IMR-90 (cell line): ENCODE results near the gene C3. TPM values are rescaled to one million over a fixed set of nuclear protein-coding genes. Genes with fewer than 3 reads are reported as not detected.

Experiments
- ATAC-seq: fragments of 200-7000 bp; cut with Tn5 transposase; 2 replicates; pipeline ENCODE4 v1.9.1; 2020; ENCODE audit warnings: low read depth, mild to moderate bottlenecking, moderate library complexity
- BruUV-seq: library from RNA; stranded (reverse); fragments of 400-500 nt; replicated peaks from 2 replicates; lab custom pipeline; 2021; lab: Mats Ljungman, UMichigan
- CTCF ChIA-PET: fragments of 300-600 bp; formaldehyde crosslinking; extraction: SDS; loops from one replicate; lab custom pipeline; 2021; ENCODE audit warnings: antibody characterized with exemption; lab: Yijun Ruan, JAX
- POLR2A ChIA-PET: fragments of 300-600 bp; sonication (Branson Sonifier 250); formaldehyde crosslinking; loops from one replicate; lab custom pipeline; 2022; ENCODE audit warnings: antibody characterized with exemption; ENCODE audit not compliant: unreplicated experiment; lab: Charles Lee
- DNase-seq: peaks from one replicate; pipeline ENCODE4 v3.0.0; 2013
- H2AFZ ChIP-seq: replicated peaks from 2 replicates; pipeline ENCODE3; 2013; ENCODE audit warnings: low read length, mild to moderate bottlenecking; ENCODE audit not compliant: poor library complexity
- H2AK5ac ChIP-seq: 2 replicates; pipeline ENCODE4 v1.6.1; 2013; ENCODE audit warnings: low read depth, low read length, inconsistent platforms
- H2AK9ac ChIP-seq: replicated peaks from 2 replicates; pipeline ENCODE3; 2013; ENCODE audit warnings: mild to moderate bottlenecking, low read depth, low read length, moderate library complexity; ENCODE audit not compliant: poor library complexity
- H2BK120ac ChIP-seq: 2 replicates; pipeline ENCODE4 v1.6.1; 2013; ENCODE audit warnings: low read depth, low read length, inconsistent platforms
- H2BK15ac ChIP-seq: 3 replicates; pipeline ENCODE4 v1.6.1; 2013; ENCODE audit warnings: low read depth, low read length, inconsistent platforms
- H2BK20ac ChIP-seq: 2 replicates; pipeline ENCODE4 v1.6.1; 2013; ENCODE audit warnings: low read depth, mild to moderate bottlenecking, inconsistent platforms, low read length, moderate library complexity
- H2BK5ac ChIP-seq: 2 replicates; pipeline ENCODE4 v1.6.1; 2013; ENCODE audit warnings: mild to moderate bottlenecking, low read depth, low read length, inconsistent platforms; ENCODE audit not compliant: poor library complexity, severe bottlenecking
- H3K14ac ChIP-seq: replicated peaks from 2 replicates; pipeline ENCODE4 v1.6.1; 2013; ENCODE audit warnings: low read depth, low read length, inconsistent platforms
- H3K18ac ChIP-seq: 2 replicates; pipeline ENCODE4 v1.6.1; 2013; ENCODE audit warnings: low read depth, low read length, control low read depth
- H3K23ac ChIP-seq: 2 replicates; pipeline ENCODE4 v1.6.1; 2013; ENCODE audit warnings: low read depth, low read length, inconsistent platforms
- H3K27ac ChIP-seq: 2 replicates; pipeline ENCODE4 v1.5.1; 2013; ENCODE audit warnings: mild to moderate bottlenecking, control low read depth, low read length; ENCODE audit not compliant: insufficient read depth
- H3K27me3 ChIP-seq: 2 replicates; pipeline ENCODE4 v1.6.1; 2013; ENCODE audit warnings: low read length; ENCODE audit not compliant: control insufficient read depth, insufficient read depth
- H3K36me3 ChIP-seq: 2 replicates; pipeline ENCODE4 v1.6.1; 2013; ENCODE audit warnings: low read length, mixed read lengths; ENCODE audit not compliant: control insufficient read depth, insufficient read depth
- H3K4ac ChIP-seq: 2 replicates; pipeline ENCODE4 v1.6.1; 2013; ENCODE audit warnings: low read depth, low read length, inconsistent platforms
- H3K4me1 ChIP-seq: 2 replicates; pipeline ENCODE4 v1.6.1; 2013; ENCODE audit warnings: low read length, mixed read lengths; ENCODE audit not compliant: control insufficient read depth, insufficient read depth
- H3K4me2 ChIP-seq: 2 replicates; pipeline ENCODE4 v1.6.1; 2013; ENCODE audit warnings: low read depth, mild to moderate bottlenecking, control low read depth, low read length, moderate library complexity
- H3K4me3 ChIP-seq: 2 replicates; pipeline ENCODE4 v1.5.1; 2013; ENCODE audit warnings: low read depth, mild to moderate bottlenecking, control low read depth, low read length, moderate library complexity; ENCODE audit not compliant: insufficient read depth
- H3K56ac ChIP-seq: 2 replicates; pipeline ENCODE4 v1.6.1; 2013; ENCODE audit warnings: low read length, inconsistent platforms; ENCODE audit not compliant: insufficient read depth; ENCODE audit errors: extremely low read depth
- H3K79me1 ChIP-seq, 2 experiments: 2 replicates each; pipeline ENCODE4 v1.6.1; 2013; ENCODE audit warnings: low read length in 2 of 2, inconsistent platforms in 1 of 2, low read depth in 1 of 2
- H3K9ac ChIP-seq: 2 replicates; pipeline ENCODE4 v1.6.1; 2013; ENCODE audit warnings: low read depth, low read length, control low read depth
- H3K9me1 ChIP-seq: 2 replicates; pipeline ENCODE4 v1.6.1; 2013; ENCODE audit warnings: low read length, inconsistent platforms; ENCODE audit not compliant: insufficient read depth
- H3K9me3 ChIP-seq: 2 replicates; pipeline ENCODE4 v1.6.1; 2013; ENCODE audit warnings: low read length; ENCODE audit not compliant: control insufficient read depth, insufficient read depth
- H4K20me1 ChIP-seq: 2 replicates; pipeline ENCODE4 v1.6.1; 2013; ENCODE audit warnings: low read length, inconsistent platforms; ENCODE audit not compliant: insufficient read depth
- H4K5ac ChIP-seq: 2 replicates; pipeline ENCODE4 v1.6.1; 2013; ENCODE audit warnings: mild to moderate bottlenecking, low read depth, low read length, control low read depth
- H4K8ac ChIP-seq, 2 experiments: 2 replicates each; pipeline ENCODE4 v1.6.1; 2013; ENCODE audit warnings: low read depth in 2 of 2, low read length in 2 of 2, control low read depth in 1 of 2, inconsistent platforms in 1 of 2
- H4K91ac ChIP-seq: 2 replicates; pipeline ENCODE4 v1.6.1; 2013; ENCODE audit warnings: low read depth, low read length, inconsistent platforms; ENCODE audit not compliant: insufficient read depth
- MAFK ChIP-seq: IDR thresholded peaks from 2 replicates; pipeline ENCODE4 v1.6.1; 2012; ENCODE audit warnings: low read depth, low read length, improper control_type of control experiment
- RFX5 ChIP-seq: IDR thresholded peaks from 2 replicates; pipeline ENCODE4 v1.8.0; 2012; ENCODE audit warnings: low read depth, mild to moderate bottlenecking, low read length, moderate library complexity
- WGBS, 2 experiments: methylation state at CpG; one replicate each; pipeline versions ENCODE4 v1.1.5 to v1.1.7; 2013; ENCODE audit warnings: missing lambda C conversion rate in 2 of 2; ENCODE audit not compliant: insufficient read length in 1 of 2; ENCODE audit errors: extremely low coverage in 2 of 2; 5-methylcytosine and 5-hydroxymethylcytosine counted together
- dilution Hi-C: fragments of 300-500 bp; cut with HindIII; formaldehyde crosslinking; loops from one replicate; pipeline ENCODE4 v1.14.3; 2018; ENCODE audit warnings: low sequenced_read_pairs; ENCODE audit not compliant: unreplicated experiment
- in situ Hi-C: fragments of 300-500 bp; cut with MboI; formaldehyde crosslinking; loops from 3 replicates; pipeline ENCODE4 v1.14.3; 2019; ENCODE audit warnings: low sequenced_read_pairs, inconsistent platforms, mixed read lengths
- intact Hi-C: fragments of 100-400 bp; cut with micrococcal nuclease; formaldehyde crosslinking; loops from 2 replicates; pipeline ENCODE4 v1.10.0; 2022
- polyA plus RNA-seq, 3 experiments: library from polyadenylated mRNA; depleted of rRNA; stranded (reverse); fragments of >200 nt; gene quantifications; 2 replicates each; pipeline ENCODE4 v1.2.3, GENCODE V29; 2012; ENCODE audit warnings: low replicate concordance in 1 of 3
- total RNA-seq: library from RNA; depleted of rRNA; stranded (reverse); fragments of >200 nt; gene quantifications from 2 replicates; pipeline ENCODE4 v1.2.3, GENCODE V29; 2012

C3 gene
- total and polyA plus RNA-seq, 2 of the 4 experiments (the other 2 are of a cell fraction) = 0.36 TPM; not detected in 1

DNA sequence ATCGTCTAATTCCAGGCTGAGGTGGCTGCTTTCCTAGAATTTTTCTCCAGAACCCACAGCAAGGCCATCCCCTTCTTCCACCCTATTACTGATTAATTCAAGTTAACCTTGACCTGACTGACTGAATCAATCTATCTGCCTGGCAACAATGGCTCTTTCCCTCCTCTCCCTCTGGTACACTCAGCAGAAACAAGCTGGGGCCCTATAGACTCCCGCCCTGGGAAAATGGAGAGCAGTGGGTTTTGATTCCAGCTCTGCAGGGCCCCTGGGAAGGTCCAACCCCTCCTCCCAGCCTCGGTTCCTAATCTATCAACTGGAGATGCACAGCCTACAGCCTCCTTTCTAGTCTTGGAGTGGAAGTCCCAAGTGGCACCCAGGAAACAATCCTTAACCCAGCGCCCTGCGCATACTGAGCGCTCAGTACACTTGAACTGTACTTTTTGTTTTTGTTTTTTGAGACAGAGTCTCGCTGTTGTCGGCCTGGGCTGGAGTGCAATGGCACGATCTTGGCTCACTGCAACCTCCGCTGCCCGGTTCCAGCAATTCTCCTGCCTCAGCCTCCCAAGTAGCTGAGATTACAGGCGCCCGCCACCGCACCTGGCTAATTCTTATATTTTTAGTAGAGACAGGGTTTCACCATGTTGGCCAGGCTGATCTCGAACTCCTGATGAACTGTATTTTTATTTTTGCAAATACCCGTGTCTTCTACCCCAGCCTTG, 5.2 kb upstream of the C3 start:
- DNase-seq (no peak), ATAC-seq (no peak)
- Histone ChIP-seq H3K23ac (no peak overlapping the region), H2AK5ac (no peak overlapping the region), H4K5ac (no peak overlapping the region), H4K91ac (no peak overlapping the region), H2BK15ac (no peak overlapping the region), H3K4me2 (no peak overlapping the region), H3K18ac (no peak overlapping the region), H3K4ac (no peak overlapping the region), H2BK5ac (no peak overlapping the region), H2BK20ac (no peak overlapping the region), H2AK9ac (no peak overlapping the region), H3K27ac (no peak overlapping the region), H3K14ac (no peak overlapping the region), H3K9ac (no peak overlapping the region), H2BK120ac (no peak overlapping the region), H2AFZ (no peak overlapping the region), H3K9me3 (no peaks in the 10 kb centered on the region), H3K4me3 (no peak overlapping the region), H3K27me3 (no peaks in the 10 kb centered on the region), H3K9me1 (no peaks in the 10 kb centered on the region; the same call in 1 of the 2 replicates), H4K20me1 (no peaks in the 10 kb centered on the region), H3K56ac (no peak overlapping the region), H4K8ac (no peak overlapping the region), H3K36me3 (no peaks in the 10 kb centered on the region), H3K79me1 (no peaks in the 10 kb centered on the region), H3K4me1 (peaks cover 2% of the 10 kb centered on the region; the same call in 1 of the 2 replicates)
- intact Hi-C loops (no loop called here), in situ Hi-C loops (no loop called here), dilution Hi-C loops (no loop called here)
- TF ChIP-seq MAFK = no peak
- no peak for TF ChIP-seq RFX5
- POLR2A ChIA-PET = no interaction called here
- BruUV-seq = no TSS peak
- CTCF ChIA-PET = no interaction called here
- 47% methylated on average over 3 of the region's 16 CpGs; no CpG with 5 or more reads in 1 of the 2 experiments for WGBS, 2 experiments
